OCI-LY7 (cell line): Measurements from ENCODE around the gene CMIP.

ENCODE experiments used
- EZH2phosphoT487 ChIP-seq: fragments of 200-600 bp; sonication (generic); IDR thresholded peaks from 2 replicates; pipeline ENCODE4 v1.6.1; 2018; ENCODE audit warnings: low read depth, borderline replicate concordance, mild to moderate bottlenecking, mixed run types, antibody characterized with exemption, low read length, moderate library complexity, mixed read lengths
- TF ChIP-seq, protein P1 (sequence below): fragments of 200-600 bp; sonication (generic); conservative IDR thresholded peaks from 2 replicates; pipeline ENCODE4 v1.5.1; 2014; ENCODE audit warnings: mild to moderate bottlenecking, antibody characterized with exemption, low read length, moderate library complexity, mixed read lengths

DNA sequence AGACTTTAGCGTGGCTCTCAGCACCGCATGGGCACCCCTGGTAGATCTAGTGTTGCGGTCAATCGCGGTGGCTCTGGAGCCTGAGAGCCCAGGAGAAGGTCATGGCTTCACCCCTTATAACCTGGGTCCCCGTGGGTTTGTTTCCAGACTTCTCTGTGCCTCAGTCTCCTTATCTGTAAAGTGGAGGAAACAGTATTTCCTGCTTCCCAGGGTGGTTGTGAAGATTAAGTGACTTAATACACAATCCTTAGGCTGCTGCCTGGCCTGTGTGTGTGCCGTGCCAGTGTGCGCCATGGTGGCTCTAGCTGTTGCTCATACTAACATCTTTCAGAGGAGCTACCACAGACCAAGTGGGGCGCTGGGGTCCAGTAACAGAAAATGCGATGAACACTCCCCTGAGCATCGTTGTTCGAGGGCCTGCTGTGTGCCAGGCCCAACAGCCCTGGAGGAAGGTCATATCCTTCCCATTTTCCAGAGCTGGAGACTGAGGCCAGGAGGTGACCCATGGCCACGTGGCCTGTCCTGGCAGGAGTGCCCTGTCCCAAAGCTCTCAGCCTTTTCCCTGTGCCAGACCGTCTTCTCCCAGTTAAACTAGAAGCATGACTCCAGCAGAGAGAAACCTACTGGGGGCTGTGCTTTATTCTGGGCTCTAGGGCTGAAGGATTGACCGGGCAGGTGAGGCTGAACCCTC, 70.1 kb downstream of the CMIP start:
- TF ChIP-seq, protein P1, sequence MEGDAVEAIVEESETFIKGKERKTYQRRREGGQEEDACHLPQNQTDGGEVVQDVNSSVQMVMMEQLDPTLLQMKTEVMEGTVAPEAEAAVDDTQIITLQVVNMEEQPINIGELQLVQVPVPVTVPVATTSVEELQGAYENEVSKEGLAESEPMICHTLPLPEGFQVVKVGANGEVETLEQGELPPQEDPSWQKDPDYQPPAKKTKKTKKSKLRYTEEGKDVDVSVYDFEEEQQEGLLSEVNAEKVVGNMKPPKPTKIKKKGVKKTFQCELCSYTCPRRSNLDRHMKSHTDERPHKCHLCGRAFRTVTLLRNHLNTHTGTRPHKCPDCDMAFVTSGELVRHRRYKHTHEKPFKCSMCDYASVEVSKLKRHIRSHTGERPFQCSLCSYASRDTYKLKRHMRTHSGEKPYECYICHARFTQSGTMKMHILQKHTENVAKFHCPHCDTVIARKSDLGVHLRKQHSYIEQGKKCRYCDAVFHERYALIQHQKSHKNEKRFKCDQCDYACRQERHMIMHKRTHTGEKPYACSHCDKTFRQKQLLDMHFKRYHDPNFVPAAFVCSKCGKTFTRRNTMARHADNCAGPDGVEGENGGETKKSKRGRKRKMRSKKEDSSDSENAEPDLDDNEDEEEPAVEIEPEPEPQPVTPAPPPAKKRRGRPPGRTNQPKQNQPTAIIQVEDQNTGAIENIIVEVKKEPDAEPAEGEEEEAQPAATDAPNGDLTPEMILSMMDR = no peak
- TF ChIP-seq EZH2phosphoT487 = no peak
